HG03378 (cell line): ENCODE measurements around the gene MBP.
"Not testable (repeated sequence)": the region's sequence is repeated elsewhere in the genome, so short reads cannot be mapped to it uniquely, and the experiment has no call there.

Source experiments
- ATAC-seq: cut with Tn5 transposase; IDR thresholded peaks from one replicate; pipeline ENCODE4 v1.9.1; 2021; ENCODE audit warnings: mild to moderate bottlenecking, moderate library complexity; ENCODE audit not compliant: unreplicated experiment

MBP gene

DNA sequence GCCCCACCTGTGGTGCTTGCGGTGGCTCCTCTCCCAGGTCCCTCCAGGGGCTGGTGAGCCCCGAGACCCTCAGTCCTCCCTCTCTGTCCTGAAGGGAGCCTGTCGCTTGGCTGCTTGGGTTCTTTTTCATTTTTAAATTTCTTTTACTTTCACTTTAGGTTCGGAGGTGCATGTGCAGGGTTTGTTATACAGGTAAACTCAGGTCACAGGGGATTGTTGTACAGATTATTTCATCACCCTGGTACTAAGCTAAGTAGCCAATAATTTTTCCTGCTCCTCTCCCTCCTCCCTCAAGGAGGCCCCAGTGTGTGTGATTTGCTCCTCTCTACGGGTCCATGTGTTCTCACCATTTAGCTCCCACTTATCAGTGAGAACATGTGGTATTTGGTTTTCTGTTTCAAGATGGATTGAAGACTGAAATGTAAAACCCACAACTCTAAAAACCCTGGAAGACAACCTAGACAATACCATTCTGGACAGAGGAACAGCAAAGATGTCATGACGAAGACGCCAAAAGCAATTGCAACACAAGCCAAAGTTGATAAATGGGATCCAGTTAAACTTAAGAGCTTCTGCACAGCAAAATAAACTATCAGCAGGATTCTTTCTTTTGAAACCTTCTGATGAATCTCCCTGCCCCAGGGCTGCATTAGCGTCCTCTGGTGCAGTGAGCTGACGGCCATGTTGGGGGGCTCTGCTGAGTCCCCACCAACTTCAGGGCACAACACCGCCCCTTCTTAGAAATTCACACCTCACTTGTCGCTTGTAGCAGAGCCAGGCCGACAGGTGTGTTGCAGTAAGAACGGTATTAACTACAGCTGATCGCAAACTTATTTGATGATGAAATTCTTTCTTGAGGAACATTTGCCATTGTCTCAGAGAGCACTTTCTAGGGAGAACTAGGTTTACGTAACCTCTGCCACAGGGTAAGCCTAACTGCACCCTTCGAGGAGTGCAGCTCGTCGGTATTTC, 174.9 kb downstream of the MBP start:
- no peak for ATAC-seq

DNA sequence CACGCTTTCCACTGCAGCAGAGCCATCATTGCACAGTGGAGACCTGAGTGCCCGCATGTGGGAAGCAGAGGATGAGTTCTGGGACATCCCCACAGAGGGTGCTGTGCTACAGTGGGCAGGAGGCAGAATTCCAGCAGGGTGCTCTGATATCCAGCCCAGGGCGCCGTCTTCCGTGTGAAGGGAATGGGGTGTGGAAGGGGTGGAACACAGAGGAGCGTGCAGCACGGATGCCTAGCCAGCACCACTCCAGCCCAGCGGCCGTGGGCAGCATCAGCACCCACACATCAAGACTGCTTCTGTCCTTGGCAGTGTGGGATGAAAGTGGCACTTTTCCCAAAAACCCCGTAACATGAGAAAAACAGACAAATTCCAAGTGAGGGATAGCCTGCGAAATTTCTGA, 175.9 kb downstream of the MBP start:
- ATAC-seq = no peak

DNA sequence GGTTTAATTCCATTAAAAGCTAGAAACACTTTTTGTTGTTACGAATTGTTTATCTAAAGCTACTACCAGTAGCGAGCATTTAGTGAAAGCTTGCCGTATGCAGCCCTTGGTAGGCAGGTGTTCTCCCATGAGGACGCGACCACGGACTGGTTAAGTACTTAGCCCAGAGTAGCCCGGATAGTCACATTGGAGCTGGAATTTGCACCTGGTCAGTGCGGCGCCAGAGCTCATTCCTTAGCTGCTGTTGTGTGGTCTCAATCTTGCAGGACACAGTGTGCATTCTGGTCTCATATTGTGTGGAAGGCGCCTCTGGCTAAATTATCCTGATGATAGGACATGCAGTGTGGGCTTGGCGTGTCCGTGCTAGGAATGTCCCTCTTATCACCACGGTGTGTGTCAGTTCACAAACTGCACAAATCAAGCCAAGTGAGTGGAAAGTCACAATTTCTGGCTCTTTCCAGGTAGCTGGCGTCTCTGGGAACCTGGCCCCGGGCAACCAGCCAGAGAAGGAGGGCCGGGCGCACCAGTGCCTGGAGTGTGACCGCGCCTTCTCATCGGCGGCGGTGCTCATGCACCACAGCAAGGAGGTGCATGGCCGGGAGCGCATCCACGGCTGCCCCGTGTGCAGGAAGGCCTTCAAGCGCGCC, 176.9 kb downstream of the MBP start:
- no peak for ATAC-seq

DNA sequence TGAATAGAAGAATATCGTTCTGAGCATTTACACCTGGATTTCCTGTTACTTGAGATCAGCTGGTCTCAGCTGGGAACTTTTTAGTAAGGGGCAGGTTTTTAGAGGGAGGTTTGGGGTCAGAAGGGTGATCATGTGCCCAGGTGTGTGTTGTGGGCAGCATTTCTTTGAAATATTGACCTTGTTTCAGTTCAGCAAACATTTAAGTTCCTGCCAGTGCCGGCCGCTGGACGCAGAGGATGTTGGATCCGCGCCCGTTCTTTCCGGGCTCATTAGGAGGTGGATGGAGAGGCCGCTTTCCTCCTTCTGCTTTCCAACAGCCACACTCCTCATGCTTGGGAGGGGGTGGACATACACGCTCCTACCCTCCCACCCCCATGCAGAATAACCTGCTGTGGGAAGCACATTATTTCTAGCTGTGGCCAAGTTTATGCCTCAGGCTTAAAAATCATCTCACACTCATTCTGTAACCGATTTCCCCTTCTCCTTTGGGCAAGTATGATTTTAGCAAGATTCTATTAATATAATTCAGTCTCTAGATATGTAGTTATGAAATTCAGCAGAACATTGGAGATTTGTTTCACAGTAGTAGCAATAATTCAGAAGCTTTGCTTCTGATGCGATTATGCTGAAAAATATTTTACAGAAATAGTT, 178.9 kb downstream of the MBP start:
- no peak for ATAC-seq

DNA sequence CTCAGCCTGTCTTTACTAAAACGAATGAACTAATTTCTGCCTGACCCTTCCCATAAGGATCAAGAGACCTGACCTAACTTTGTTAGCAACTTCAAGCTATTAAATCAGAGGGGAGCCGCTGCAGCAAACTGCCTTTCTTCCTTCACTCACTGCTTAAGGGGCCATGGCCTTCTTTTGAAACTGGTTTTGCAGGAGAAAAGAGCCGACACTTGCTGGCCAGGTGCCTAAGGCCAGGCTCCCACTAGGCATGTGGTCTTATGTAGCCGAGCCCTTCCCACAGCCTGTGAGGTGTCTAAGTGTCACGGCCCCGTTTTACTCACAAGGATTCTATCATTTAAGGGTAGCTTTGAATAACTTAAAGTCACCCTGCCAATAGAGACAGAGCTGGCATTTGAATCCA, 179.4 kb downstream of the MBP start:
- ATAC-seq = no peak

DNA sequence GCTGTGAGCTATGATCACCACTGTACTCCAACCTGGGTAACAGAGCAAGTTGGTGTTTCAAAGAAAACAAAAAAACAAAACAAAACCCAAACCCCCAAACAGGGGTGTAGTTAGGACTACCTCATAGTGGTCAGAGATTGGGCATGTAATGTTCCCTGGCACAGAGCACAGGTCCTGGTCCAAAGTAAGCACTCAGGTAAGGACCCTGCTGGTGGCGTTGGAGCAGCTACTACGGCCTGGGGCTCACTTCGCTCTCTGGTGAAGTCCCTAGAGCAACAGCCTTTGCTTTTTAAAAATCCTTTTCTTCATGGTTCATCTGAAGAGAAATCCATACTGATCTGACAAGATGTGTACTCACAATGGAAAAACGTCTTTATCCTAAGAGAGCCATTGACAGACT, 179.8 kb downstream of the MBP start:
- ATAC-seq = no peak

DNA sequence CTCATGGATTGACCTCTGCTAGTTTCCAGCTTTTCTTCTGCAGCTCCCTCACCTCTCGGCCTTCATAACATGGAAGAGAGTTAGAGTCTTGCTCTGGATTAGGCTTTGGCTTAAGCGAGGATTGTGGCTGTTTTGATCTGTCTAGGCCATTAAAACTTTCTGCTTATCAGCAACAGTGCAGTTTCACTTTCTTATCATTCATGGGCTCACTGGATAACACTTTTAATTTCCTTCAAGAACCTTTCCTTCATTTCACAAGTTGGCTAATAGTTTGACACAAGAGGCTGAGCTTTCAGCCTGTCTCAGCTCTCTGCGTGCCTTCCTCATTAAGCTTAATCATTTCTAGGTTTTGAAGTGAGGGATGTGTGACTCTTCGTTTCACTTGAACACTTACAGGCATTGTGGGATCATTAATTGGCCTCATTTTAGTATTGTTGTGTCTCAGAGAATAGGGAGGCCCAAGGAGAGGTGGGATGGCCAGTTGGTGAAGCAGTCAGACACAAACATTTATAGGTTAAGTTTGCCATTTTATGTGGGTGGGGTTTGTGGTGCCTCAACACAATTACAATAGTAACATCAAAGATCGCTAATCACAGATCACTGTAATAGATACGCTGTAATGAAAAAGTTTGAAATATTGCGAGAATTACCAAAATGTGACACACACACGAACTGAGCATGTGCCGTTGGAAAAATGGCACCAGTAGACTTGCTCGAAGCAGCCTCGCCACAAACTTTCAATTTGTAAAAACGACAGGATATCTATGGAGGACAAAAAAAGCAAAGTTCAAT, 180.9 kb downstream of the MBP start:
- ATAC-seq = no peak

DNA sequence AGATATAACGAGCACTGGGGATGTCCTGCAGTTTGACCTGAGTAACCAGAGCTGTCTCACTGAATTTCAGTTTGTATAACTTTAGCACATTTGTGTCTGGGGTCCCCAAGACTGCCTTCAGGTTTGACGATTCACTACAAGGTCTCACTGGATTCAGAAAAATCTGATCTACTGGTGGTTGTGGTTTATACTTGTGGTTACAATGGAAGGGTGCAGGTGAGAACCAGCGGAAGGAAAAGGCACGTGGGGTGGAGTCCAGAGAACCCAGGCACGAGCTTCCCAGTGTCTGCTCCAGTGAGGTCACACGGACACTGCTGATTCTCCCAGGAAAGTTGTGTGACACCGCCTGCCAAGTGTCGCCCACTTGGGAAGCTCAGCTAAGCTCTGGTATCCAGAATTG, 184.2 kb downstream of the MBP start:
- ATAC-seq = no peak

DNA sequence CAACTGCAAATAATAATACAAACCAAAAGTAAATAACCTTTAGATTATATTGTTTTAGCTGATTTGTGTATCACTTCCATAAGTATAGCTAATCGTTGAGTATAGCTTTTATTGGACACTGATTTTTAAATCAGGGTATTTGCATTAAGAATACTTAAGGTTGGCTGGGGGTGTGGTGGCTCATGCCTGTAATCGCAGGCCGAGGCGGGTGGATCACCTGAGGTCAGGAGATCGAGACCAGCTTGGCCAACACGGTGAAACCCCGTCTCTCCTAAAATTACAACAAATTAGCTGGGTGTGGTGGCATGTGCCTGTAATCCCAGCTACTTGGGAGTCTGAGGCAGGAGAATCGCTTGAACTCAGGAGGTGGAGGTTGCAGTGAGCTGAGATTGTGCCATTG, 188.2 kb downstream of the MBP start:
- not testable (repeated sequence) for ATAC-seq

DNA sequence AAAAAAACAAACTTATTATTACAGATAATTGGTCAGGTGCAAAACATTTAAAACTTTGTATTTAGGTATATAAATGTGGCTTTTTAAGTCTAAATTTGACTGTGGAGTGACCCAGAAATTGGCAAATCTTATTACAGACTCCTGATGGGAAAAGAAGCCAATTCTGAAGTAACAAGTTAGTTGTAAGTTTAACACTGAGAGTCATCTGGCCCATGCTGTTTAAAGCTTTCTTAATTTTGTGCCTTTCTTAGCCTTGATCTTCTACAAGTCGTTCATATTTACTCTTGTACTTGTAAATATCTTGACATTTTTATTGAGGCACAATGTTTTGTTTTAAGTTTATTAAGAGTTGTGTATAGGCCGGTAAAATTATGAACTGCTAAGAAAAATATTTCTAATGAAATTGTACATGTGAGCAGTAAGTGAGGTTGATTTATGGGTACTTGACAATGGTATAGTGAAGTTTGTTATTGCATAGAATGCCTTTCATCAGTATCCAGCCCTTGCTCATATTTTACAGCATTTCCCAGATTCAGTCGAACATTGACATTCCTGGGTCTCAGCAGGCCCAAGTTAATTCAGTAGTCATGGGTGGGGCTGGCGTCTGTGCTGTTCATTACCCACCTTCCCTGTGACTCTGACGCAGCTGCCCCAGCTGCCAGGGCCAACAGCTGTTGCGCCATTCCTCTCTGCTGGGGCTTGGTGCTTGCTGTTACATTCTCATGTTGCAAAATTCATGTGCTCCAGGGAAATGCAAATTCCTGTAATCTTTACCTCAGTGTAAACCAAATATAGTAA, 188.8 kb downstream of the MBP start:
- ATAC-seq = no peak

DNA sequence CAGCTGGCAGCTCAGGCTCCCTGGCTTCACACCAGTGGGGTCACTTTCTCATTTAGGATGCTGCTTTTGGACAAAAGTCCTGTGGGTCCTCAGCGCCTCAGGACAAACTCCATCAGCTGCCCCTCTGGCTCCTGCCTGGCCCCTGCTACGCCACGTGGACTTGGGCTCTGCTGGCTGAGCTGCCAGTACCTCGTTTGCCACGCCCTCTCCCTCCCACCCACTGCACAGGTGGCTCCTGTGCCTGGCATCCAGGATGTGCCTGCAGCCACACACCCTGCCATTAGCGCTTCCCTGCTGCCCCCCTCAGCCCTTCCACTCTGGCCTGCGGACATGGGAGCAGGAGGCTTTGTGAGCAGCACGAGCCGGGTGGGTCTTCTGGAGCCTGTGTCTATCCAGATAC, 191.3 kb downstream of the MBP start:
- ATAC-seq = no peak

DNA sequence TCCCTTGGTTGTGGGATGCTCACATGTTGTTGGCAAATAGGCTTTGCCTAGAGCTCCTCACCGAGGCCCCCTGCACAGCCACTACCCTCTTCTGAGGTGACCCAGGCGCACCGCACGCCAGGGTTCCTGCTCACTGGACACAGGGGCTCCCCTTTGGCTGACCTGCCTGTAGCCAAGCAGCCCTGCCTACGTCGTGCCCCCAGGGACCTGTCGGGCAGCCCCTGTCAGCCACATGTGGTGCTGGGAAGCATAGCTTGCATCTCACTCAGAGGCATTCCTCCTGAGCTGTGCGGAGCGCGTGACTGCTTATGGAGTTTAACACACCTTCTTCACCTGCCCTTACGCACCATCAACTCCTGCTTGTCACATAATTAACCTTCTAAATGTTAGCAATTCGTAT, 194.0 kb downstream of the MBP start:
- ATAC-seq = no peak

DNA sequence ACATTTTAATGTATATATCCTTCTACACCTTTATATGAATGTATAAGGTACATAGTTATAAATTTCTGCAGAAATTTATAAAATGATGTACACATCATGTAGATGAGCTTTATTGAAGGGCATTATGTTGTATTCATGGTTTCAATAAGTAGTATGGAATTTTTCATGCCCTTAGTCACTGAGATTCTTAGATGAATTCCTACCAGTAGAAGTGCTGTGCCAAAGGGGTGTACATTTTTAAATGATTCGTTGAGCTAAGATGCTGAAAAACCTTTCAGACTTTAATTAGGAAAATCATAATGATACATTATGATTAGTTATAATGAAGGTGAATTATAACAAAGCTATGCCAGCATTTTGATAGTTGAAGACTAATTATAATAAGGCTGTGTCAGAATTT, 195.0 kb downstream of the MBP start:
- no peak for ATAC-seq

DNA sequence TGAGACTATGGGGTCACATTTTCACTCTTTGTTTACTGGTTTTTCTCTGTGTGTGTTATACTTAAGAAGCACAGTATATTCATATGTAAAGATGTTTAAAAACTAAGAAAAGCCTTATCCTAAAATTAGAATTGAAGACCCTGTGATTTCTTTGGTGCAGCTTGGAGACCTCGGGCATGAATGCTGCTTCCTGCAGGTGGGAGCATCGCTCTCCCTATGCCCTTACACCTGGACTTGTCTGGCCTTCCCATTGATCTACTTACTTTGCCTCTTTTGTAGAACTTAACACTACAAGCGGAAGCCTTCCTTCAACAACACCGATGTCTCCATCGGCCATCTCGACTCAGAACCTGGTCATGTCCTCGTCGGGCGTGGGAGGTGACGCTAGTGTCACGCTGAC, 195.7 kb downstream of the MBP start:
- no peak for ATAC-seq

DNA sequence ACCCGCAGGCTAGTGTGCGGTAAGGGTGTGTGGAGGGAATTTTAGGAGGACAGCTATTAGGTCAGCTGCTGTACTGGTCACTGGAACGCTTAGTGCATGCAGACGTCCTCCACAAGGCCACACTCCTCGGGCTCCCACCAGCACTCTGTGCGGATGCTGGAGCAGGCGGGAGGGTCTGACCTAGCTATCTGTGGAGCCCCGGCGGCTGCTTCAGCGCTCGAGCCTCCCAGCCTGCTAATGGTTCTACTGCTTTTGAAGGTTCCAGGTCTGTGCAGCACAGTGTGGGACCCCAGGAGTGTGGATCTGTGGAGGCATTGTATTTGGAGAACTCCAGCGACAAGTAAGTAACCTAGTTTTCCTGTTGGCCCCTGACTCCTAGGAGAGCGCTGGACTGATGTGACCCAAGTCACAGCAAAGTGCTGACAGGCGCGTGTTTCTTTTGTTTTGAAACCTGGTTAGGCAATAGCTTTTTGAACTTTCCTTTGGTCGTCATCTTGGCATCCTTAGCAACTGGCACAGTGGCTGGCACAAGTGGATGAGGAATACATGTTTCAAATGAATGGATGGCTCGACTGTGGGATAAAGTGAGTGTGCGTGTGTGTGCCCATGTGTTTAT, 196.8 kb downstream of the MBP start:
- no peak for ATAC-seq

DNA sequence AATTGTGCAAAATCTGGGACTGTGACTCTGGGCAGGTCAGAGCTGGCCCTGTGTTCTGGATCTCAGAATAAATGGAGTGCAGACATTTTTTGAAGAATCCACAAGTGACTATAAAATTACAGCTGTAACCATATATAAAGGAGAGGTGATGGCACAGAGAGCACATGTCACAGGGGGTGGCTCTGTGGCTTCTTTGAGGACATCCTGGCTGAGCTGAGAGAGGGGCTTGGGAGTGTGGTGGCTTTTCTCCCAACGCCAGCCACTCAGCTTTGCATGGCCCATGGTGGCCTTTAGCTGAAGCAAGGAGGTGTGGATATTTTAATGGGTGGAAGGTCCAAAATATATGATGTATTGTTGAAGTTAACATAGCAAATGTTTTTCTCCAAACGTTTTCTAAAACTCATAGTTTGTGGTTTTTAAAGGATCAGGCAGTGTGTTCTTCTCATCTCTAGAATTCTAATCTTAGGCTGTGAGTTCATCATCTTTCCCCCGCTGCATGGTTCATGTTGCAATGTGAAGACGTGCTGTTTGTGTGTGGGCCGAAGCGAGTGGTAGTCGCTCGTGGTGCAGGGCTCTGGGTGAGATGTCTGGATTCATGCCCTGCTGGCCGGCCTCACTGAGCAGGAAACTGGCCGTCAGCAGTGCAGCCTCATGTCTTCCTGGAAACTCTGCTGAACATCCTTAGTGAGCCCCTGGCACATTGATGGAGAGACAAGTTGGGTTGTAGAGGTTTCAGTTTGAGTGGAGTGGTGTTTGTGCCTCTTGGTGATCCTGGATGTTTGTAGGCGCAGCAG, 200.4 kb downstream of the MBP start:
- ATAC-seq = no peak

DNA sequence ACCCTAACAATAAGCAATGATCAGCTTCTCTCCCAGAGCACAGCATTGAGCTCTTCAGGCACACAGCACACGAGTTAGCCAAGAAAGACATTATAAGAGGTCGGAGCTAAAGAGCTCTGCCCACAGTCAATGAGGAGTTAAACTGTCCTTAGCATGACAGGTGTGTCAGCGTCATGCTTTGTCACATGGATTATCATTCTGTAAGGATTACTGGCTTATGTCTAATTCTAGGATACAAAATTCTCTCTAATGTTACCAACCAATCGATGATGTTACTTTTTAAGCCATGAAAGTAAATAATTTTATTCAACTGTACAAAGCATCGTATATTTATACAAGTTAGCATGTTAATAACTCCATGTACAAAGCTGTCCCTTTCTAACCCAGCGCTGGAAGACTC, 201.4 kb downstream of the MBP start:
- ATAC-seq = no peak
